Loucy (cell line): ENCODE measurements around the gene OR4K13.

ENCODE experiments used
- H2AFZ ChIP-seq: fragments of 200-600 bp; sonication (generic); 2 replicates; pipeline ENCODE4 v1.6.0; 2016; ENCODE audit warnings: antibody characterized with exemption, mild to moderate bottlenecking, low read length, moderate library complexity
- H3F3A ChIP-seq: fragments of 200-600 bp; 2 replicates; pipeline ENCODE4 v1.6.0; 2016; ENCODE audit warnings: antibody characterized with exemption, low read depth, mild to moderate bottlenecking
- H3K27me3 ChIP-seq: fragments of 200-600 bp; sonication (generic); 2 replicates; pipeline ENCODE4 v1.6.1; 2014; ENCODE audit warnings: low read length, mild to moderate bottlenecking; ENCODE audit not compliant: insufficient read depth, poor library complexity, severe bottlenecking
- H3K36me3 ChIP-seq: fragments of 200-600 bp; sonication (generic); 2 replicates; pipeline ENCODE4 v1.6.1; 2016; ENCODE audit warnings: low read length; ENCODE audit not compliant: insufficient read depth
- H3K4me1 ChIP-seq: fragments of 200-600 bp; sonication (generic); 2 replicates; pipeline ENCODE4 v1.5.1; 2014; ENCODE audit warnings: low read length, mild to moderate bottlenecking; ENCODE audit not compliant: insufficient read depth, poor library complexity, severe bottlenecking
- H3K4me2 ChIP-seq: fragments of 200-600 bp; sonication (generic); 2 replicates; pipeline ENCODE4 v1.6.0; 2014; ENCODE audit warnings: antibody characterized with exemption, low read length, low read depth, mild to moderate bottlenecking; ENCODE audit not compliant: poor library complexity, severe bottlenecking
- H3K4me3 ChIP-seq: fragments of 200-600 bp; sonication (generic); 2 replicates; pipeline ENCODE4 v1.5.1; 2014; ENCODE audit warnings: low read length, mild to moderate bottlenecking, mixed read lengths; ENCODE audit not compliant: poor library complexity, severe bottlenecking
- H3K79me2 ChIP-seq: fragments of 200-600 bp; sonication (generic); 2 replicates; pipeline ENCODE4 v1.6.1; 2014; ENCODE audit warnings: low read length; ENCODE audit not compliant: insufficient read depth
- H3K9ac ChIP-seq: fragments of 200-600 bp; sonication (generic); 2 replicates; pipeline ENCODE4 v1.6.0; 2014; ENCODE audit warnings: mild to moderate bottlenecking, low read depth, low read length, moderate library complexity; ENCODE audit not compliant: poor library complexity, severe bottlenecking
- H3K9me2 ChIP-seq: fragments of 200-600 bp; sonication (generic); replicated peaks from 2 replicates; pipeline ENCODE4 v1.6.1; 2016; ENCODE audit warnings: low read depth, low read length, mixed read lengths
- H3K9me3 ChIP-seq: fragments of 200-600 bp; sonication (generic); 2 replicates; pipeline ENCODE4 v1.6.1; 2014; ENCODE audit warnings: mild to moderate bottlenecking, antibody characterized with exemption, low read length, low read depth; ENCODE audit not compliant: insufficient read depth
- H4K20me1 ChIP-seq: fragments of 200-600 bp; sonication (generic); 2 replicates; pipeline ENCODE4 v1.6.0; 2014; ENCODE audit warnings: antibody characterized with exemption, low read length, mild to moderate bottlenecking; ENCODE audit not compliant: insufficient read depth, poor library complexity, severe bottlenecking
- EZH2phosphoT487 ChIP-seq: fragments of 200-600 bp; IDR thresholded peaks from 2 replicates; pipeline ENCODE4 v1.6.1; 2018; ENCODE audit warnings: antibody characterized with exemption, mild to moderate bottlenecking, moderate library complexity, borderline replicate concordance
- TF ChIP-seq, protein P1 (sequence below): fragments of 200-600 bp; sonication (generic); conservative IDR thresholded peaks from 2 replicates; pipeline ENCODE4 v1.5.1; 2014; ENCODE audit warnings: mild to moderate bottlenecking, antibody characterized with exemption, low read length

Gene OR4K13

DNA sequence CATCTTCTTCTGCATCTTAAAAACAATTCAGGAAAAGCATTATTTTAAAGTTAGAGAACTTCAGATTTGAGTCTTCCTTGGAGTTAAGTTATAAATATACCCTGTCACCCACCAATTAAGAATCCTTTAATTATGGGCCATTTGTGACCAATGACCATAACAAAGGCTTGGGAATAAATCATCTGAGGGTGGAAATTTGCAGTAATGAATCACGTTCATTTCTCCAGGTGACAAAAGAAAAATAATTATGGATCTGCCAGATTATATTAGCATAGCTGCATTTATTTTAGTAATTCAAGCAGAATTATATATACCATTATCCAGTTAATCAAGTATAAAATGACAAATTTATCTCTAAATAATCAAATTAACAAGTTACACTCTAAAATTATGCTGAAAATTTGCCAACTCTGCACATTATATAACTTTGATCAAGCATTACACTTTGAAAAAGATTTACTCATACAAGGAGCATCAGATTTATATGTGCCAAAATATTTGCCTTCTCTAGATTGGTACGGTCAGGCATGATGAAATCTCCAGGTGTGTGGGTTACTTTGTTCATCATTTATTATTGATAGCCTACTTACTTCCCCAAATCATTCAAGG lies 16.5 kb downstream of the OR4K13 start, which contains the start of gene OR4K14:
TSS of gene OR4K14 (minus strand) at position 51 of the 609 bp plus-strand sequence. CDS start 4,114 bp downstream, outside the sequence.
- Histone ChIP-seq H4K20me1 (no peaks in the 10 kb centered on the region), H3K79me2 (no peaks in the 10 kb centered on the region), H3K9me3 (no peaks in the 10 kb centered on the region), H3K4me3 (no peak within 1 kb of the TSS), H3K27me3 (no peaks in the 10 kb centered on the region), H3K4me2 (no peak within 1 kb of the TSS), H3K9ac (no peak within 1 kb of the TSS), H3F3A (no peaks in the 10 kb centered on the region), H2AFZ (no peak within 1 kb of the TSS), H3K36me3 (no peaks in the 10 kb centered on the region), H3K4me1 (no peaks in the 10 kb centered on the region), H3K9me2 (no peaks in the 10 kb centered on the region)
- no peak for TF ChIP-seq EZH2phosphoT487
- TF ChIP-seq, protein P1, sequence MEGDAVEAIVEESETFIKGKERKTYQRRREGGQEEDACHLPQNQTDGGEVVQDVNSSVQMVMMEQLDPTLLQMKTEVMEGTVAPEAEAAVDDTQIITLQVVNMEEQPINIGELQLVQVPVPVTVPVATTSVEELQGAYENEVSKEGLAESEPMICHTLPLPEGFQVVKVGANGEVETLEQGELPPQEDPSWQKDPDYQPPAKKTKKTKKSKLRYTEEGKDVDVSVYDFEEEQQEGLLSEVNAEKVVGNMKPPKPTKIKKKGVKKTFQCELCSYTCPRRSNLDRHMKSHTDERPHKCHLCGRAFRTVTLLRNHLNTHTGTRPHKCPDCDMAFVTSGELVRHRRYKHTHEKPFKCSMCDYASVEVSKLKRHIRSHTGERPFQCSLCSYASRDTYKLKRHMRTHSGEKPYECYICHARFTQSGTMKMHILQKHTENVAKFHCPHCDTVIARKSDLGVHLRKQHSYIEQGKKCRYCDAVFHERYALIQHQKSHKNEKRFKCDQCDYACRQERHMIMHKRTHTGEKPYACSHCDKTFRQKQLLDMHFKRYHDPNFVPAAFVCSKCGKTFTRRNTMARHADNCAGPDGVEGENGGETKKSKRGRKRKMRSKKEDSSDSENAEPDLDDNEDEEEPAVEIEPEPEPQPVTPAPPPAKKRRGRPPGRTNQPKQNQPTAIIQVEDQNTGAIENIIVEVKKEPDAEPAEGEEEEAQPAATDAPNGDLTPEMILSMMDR = no peak

DNA sequence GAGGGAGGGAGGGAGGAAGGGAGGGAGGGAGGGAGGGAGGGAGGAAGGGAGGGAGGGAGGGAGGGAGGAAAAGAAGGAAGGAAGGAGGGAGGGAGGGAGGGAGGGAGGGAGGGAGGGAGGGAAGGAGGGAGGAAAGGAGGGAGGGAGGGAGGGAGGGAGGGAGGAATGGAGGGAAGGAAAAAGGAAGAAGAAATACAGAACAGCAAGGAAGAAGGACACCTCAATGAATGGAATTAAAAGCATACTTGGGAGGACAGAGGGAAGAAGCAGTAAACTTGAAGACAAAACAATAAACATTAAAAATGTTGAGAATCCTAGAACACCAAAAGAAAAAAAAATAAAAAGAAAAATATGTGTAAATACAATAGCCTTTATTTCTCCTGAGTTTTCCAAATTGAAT lies 27.7 kb downstream of the OR4K13 start:
- Histone ChIP-seq H3K36me3 (no peaks in the 10 kb centered on the region), H3K79me2 (no peaks in the 10 kb centered on the region), H3F3A (no peaks in the 10 kb centered on the region), H3K9me3 (no peaks in the 10 kb centered on the region), H3K27me3 (no peaks in the 10 kb centered on the region), H2AFZ (no peak overlapping the region), H4K20me1 (no peaks in the 10 kb centered on the region), H3K9ac (no peak overlapping the region), H3K4me3 (no peak overlapping the region), H3K4me2 (no peak overlapping the region), H3K9me2 (no peaks in the 10 kb centered on the region; the same call in 1 of the 2 replicates), H3K4me1 (no peaks in the 10 kb centered on the region)
- TF ChIP-seq, protein P1 = no peak
- TF ChIP-seq EZH2phosphoT487 = no peak

DNA sequence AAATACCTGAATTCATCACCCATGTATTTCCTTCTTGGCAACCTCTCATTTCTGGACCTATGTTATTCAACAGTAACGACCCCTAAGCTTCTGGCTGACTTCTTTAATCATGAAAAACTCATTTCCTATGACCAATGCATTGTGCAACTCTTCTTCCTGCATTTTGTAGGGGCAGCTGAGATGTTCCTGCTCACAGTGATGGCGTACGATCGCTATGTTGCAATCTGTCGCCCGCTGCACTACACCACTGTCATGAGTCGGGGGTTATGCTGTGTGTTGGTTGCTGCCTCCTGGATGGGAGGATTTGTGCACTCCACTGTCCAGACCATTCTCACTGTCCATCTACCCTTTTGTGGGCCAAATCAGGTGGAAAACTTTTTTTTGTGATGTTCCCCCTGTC lies 33.5 kb downstream of the OR4K13 start:
- no peaks in the 10 kb centered on the region for H3K36me3 ChIP-seq
- TF ChIP-seq EZH2phosphoT487 = no peak
- TF ChIP-seq, protein P1 = no peak

More for the DNA sequence above, 33.5 kb downstream of the OR4K13 start:
- H3K4me3 ChIP-seq = no peak overlapping the region
- H4K20me1 ChIP-seq = no peaks in the 10 kb centered on the region
- no peak overlapping the region for H2AFZ ChIP-seq
- no peaks in the 10 kb centered on the region for H3K27me3 ChIP-seq
- H3F3A ChIP-seq = no peaks in the 10 kb centered on the region
- H3K79me2 ChIP-seq = no peaks in the 10 kb centered on the region
- no peak overlapping the region for H3K9ac ChIP-seq
- H3K4me2 ChIP-seq = no peak overlapping the region
- no peaks in the 10 kb centered on the region; the same call in 1 of the 2 replicates for H3K9me2 ChIP-seq
- H3K4me1 ChIP-seq = no peaks in the 10 kb centered on the region
- H3K9me3 ChIP-seq = no peaks in the 10 kb centered on the region
